Hepatocyte (in vitro differentiated cells): ENCODE results near the gene DIAPH3. TPM values are rescaled to one million over a fixed set of nuclear protein-coding genes. Genes with fewer than 3 reads are reported as not detected.

Experiments
- DNase-seq: peaks from one replicate; pipeline ENCODE4 v3.0.0-alpha.2; 2016; ENCODE audit warnings: low spot score
- H2AFZ ChIP-seq: fragments of 200-600 bp; sonication (generic); 2 replicates; pipeline ENCODE4 v1.6.0; 2016; ENCODE audit warnings: antibody characterized with exemption, mild to moderate bottlenecking
- H3K27ac ChIP-seq: fragments of 200-600 bp; sonication (generic); 2 replicates; pipeline ENCODE4 v1.5.1; 2016; ENCODE audit warnings: mild to moderate bottlenecking
- H3K27me3 ChIP-seq: fragments of 200-600 bp; sonication (generic); 2 replicates; pipeline ENCODE4 v1.6.1; 2016
- H3K36me3 ChIP-seq: fragments of 200-600 bp; sonication (generic); replicated peaks from 2 replicates; pipeline ENCODE4 v1.5.1; 2016; ENCODE audit warnings: low read depth; ENCODE audit not compliant: insufficient read depth
- H3K4me1 ChIP-seq: fragments of 200-600 bp; sonication (generic); 2 replicates; pipeline ENCODE4 v1.5.1; 2016; ENCODE audit warnings: mild to moderate bottlenecking, moderate library complexity; ENCODE audit not compliant: insufficient read depth
- H3K4me2 ChIP-seq: fragments of 200-600 bp; sonication (generic); 2 replicates; pipeline ENCODE4 v1.6.0; 2016
- H3K4me3 ChIP-seq: fragments of 200-600 bp; sonication (generic); 2 replicates; pipeline ENCODE4 v1.5.1; 2016; ENCODE audit warnings: mild to moderate bottlenecking
- H3K79me2 ChIP-seq: fragments of 200-600 bp; sonication (generic); 2 replicates; pipeline ENCODE4 v1.6.0; 2017; ENCODE audit warnings: mild to moderate bottlenecking
- H3K9me2 ChIP-seq: fragments of 200-600 bp; sonication (generic); replicated peaks from 2 replicates; pipeline ENCODE4 v1.6.0; 2017; ENCODE audit warnings: mild to moderate bottlenecking; ENCODE audit not compliant: insufficient read depth
- H3K9me3 ChIP-seq: fragments of 200-600 bp; sonication (generic); 2 replicates; pipeline ENCODE4 v1.5.1; 2016; ENCODE audit warnings: low read depth, mild to moderate bottlenecking
- H4K20me1 ChIP-seq: fragments of 200-600 bp; sonication (generic); 2 replicates; pipeline ENCODE4 v1.6.0; 2016; ENCODE audit warnings: mild to moderate bottlenecking; ENCODE audit not compliant: insufficient read depth, poor library complexity, severe bottlenecking
- CTCF ChIP-seq: fragments of 200-600 bp; sonication (generic); IDR thresholded peaks from 2 replicates; pipeline ENCODE4 v1.5.1; 2016; ENCODE audit warnings: antibody characterized with exemption, mild to moderate bottlenecking; ENCODE audit not compliant: poor library complexity
- EZH2 ChIP-seq: fragments of 200-600 bp; sonication (generic); IDR thresholded peaks from 2 replicates; pipeline ENCODE4 v1.6.1; 2016; ENCODE audit warnings: antibody characterized with exemption, mild to moderate bottlenecking, borderline replicate concordance
- EZH2phosphoT487 ChIP-seq: fragments of 200-600 bp; sonication (generic); IDR thresholded peaks from one replicate; pipeline ENCODE4 v1.6.1; 2018; ENCODE audit warnings: antibody characterized with exemption, mild to moderate bottlenecking, low read depth, moderate library complexity; ENCODE audit not compliant: unreplicated experiment, severe bottlenecking
- WGBS: methylation state at CpG from one replicate; pipeline ENCODE4 v1.1.6; 2016; ENCODE audit warnings: low lambda C conversion rate; ENCODE audit errors: missing lambda C conversion rate; 5-methylcytosine and 5-hydroxymethylcytosine counted together
- polyA plus RNA-seq: library from polyadenylated mRNA; unstranded; fragments of >200 nt; fragmentation: Nextera tagmentation; extraction: Ambion mirVana; gene quantifications from 2 replicates; pipeline ENCODE4 v1.2.1, GENCODE V29; 2016
- total RNA-seq: library from RNA; depleted of rRNA; stranded (reverse); fragments of >200 nt; gene quantifications from 2 replicates; pipeline ENCODE4 v1.2.3, GENCODE V29; 2014

DIAPH3 gene
- total and polyA plus RNA-seq, 2 experiments from 2014 or later, result 4.7 to 7.9 TPM

- DNase-seq, result no peak
- Histone ChIP-seq H2AFZ (no peak overlapping the region), H3K4me3 (no peak overlapping the region), H3K9me3 (no peaks in the 10 kb centered on the region), H3K36me3 (no peaks in the 10 kb centered on the region), H3K27me3 (no peaks in the 10 kb centered on the region), H3K4me1 (no peaks in the 10 kb centered on the region), H3K27ac (no peak overlapping the region), H4K20me1 (no peaks in the 10 kb centered on the region), H3K79me2 (no peaks in the 10 kb centered on the region), H3K9me2 (no peaks in the 10 kb centered on the region), H3K4me2 (no peak overlapping the region)
- WGBS, result 89% methylated on average over 4 of the region's 4 CpGs
- TF ChIP-seq EZH2 (no peak), EZH2phosphoT487 (no peak), CTCF (no peak)
These were observed 302.1 kb downstream of the DIAPH3 start for GRCh38 chr13:59861676-59862075.

GRCh38 chr13:59856281-59856810, 307.4 kb downstream of the DIAPH3 start:
- Histone ChIP-seq H3K9me2 (no peaks in the 10 kb centered on the region), H3K4me1 (no peaks in the 10 kb centered on the region), H2AFZ (no peak overlapping the region), H3K36me3 (no peaks in the 10 kb centered on the region), H3K27me3 (no peaks in the 10 kb centered on the region), H3K27ac (no peak overlapping the region), H3K9me3 (no peaks in the 10 kb centered on the region), H3K4me3 (no peak overlapping the region), H4K20me1 (no peaks in the 10 kb centered on the region), H3K79me2 (no peaks in the 10 kb centered on the region), H3K4me2 (no peak overlapping the region)
- no peak for DNase-seq
- no peak for TF ChIP-seq EZH2
- no peak for TF ChIP-seq CTCF
- TF ChIP-seq EZH2phosphoT487, result no peak

GRCh38 chr13:59846845-59847620, 316.7 kb downstream of the DIAPH3 start:
- no peak overlapping the region for H3K4me2 ChIP-seq
- H4K20me1 ChIP-seq, result no peaks in the 10 kb centered on the region
- H3K27ac ChIP-seq, result no peak overlapping the region
- TF ChIP-seq EZH2phosphoT487, result no peak
- TF ChIP-seq EZH2, result no peak
- TF ChIP-seq CTCF, result no peak
- no peaks in the 10 kb centered on the region for H3K9me3 ChIP-seq
- no peaks in the 10 kb centered on the region for H3K79me2 ChIP-seq
- H3K4me3 ChIP-seq, result no peak overlapping the region
- H3K36me3 ChIP-seq, result no peaks in the 10 kb centered on the region
- no peaks in the 10 kb centered on the region for H3K27me3 ChIP-seq
- H3K9me2 ChIP-seq, result no peaks in the 10 kb centered on the region
- no peak for DNase-seq
- no peaks in the 10 kb centered on the region for H3K4me1 ChIP-seq
- H2AFZ ChIP-seq, result no peak overlapping the region
- 81% methylated on average over 2 of the region's 2 CpGs for WGBS
